BLaER1 (cell line): ENCODE data around the gene WDR7.

Experiments
- H3K27ac ChIP-seq: shearing (Covaris generic); formaldehyde crosslinking; 2 replicates; pipeline ENCODE4 v1.8.1; 2022
- H3K27me3 ChIP-seq: shearing (Covaris generic); formaldehyde crosslinking; 2 replicates; pipeline ENCODE4 v1.8.1; 2022
- H3K36me3 ChIP-seq: shearing (Covaris generic); formaldehyde crosslinking; 2 replicates; pipeline ENCODE4 v1.8.1; 2022
- H3K4me1 ChIP-seq: shearing (Covaris generic); formaldehyde crosslinking; 2 replicates; pipeline ENCODE4 v1.8.1; 2022
- H3K4me2 ChIP-seq: shearing (Covaris generic); formaldehyde crosslinking; 2 replicates; pipeline ENCODE4 v1.8.1; 2022
- H3K4me3 ChIP-seq: shearing (Covaris generic); formaldehyde crosslinking; 2 replicates; pipeline ENCODE4 v1.8.1; 2022
- H3K9ac ChIP-seq: shearing (Covaris generic); formaldehyde crosslinking; 2 replicates; pipeline ENCODE4 v1.8.1; 2022
- H3K9me3 ChIP-seq: shearing (Covaris generic); formaldehyde crosslinking; 2 replicates; pipeline ENCODE4 v1.8.1; 2022
- H4K20me1 ChIP-seq: shearing (Covaris generic); formaldehyde crosslinking; 2 replicates; pipeline ENCODE4 v1.8.1; 2022
- Cebpa-rat ChIP-seq: shearing (Covaris generic); IDR thresholded peaks from 2 replicates; pipeline ENCODE4 v1.8.1; 2022

WDR7 gene

GRCh38 chr18:56712761-56713160, 61.6 kb downstream of the WDR7 start:
- no peak overlapping the region for H3K9ac ChIP-seq
- no peak overlapping the region for H3K27ac ChIP-seq
- no peak overlapping the region for H3K4me2 ChIP-seq
- H3K4me3 ChIP-seq = no peak overlapping the region
- no peaks in the 10 kb centered on the region for H3K9me3 ChIP-seq
- H3K36me3 ChIP-seq = no peaks in the 10 kb centered on the region
- H4K20me1 ChIP-seq = no peaks in the 10 kb centered on the region
- TF ChIP-seq Cebpa-rat = no peak
- 0 out of 2 replicates have a peak, but pooled peaks cover 6% of the 10 kb centered on the region for H3K4me1 ChIP-seq
- no peaks in the 10 kb centered on the region for H3K27me3 ChIP-seq

DNA sequence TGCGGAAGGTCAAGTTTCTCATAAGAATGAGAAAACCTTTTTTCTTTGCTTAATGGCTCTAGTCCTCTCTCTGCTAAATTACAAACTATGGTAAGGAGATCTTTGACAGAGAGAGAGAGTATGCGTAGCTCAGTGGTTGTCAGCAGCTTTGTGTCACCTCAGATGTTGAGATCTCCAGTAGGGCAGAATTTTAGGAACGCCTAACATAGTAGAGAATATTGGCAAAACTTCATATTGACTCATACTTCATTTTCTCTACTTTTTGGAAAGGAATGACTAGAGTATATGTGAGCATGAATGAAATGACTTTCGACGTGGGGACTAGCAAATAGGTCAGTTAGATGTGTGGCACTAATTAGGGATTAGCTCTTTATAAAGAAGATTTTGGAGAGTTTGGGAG, 64.0 kb downstream of the WDR7 start:
- no peak overlapping the region for H3K9ac ChIP-seq
- no peak for TF ChIP-seq Cebpa-rat
- H3K27me3 ChIP-seq = no peaks in the 10 kb centered on the region
- H3K4me1 ChIP-seq = 0 out of 2 replicates have a peak, but pooled peaks cover 6% of the 10 kb centered on the region
- H3K9me3 ChIP-seq = no peaks in the 10 kb centered on the region
- no peak overlapping the region for H3K4me3 ChIP-seq
- no peaks in the 10 kb centered on the region for H3K36me3 ChIP-seq
- no peak overlapping the region for H3K4me2 ChIP-seq
- H3K27ac ChIP-seq = no peak overlapping the region
- H4K20me1 ChIP-seq = no peaks in the 10 kb centered on the region

GRCh38 chr18:56716692-56717146, 65.6 kb downstream of the WDR7 start:
- H4K20me1 ChIP-seq = no peaks in the 10 kb centered on the region
- no peaks in the 10 kb centered on the region for H3K9me3 ChIP-seq
- H3K4me1 ChIP-seq = 0 out of 2 replicates have a peak, but pooled peaks cover 6% of the 10 kb centered on the region
- H3K4me2 ChIP-seq = no peak overlapping the region
- no peak overlapping the region for H3K27ac ChIP-seq
- H3K27me3 ChIP-seq = no peaks in the 10 kb centered on the region
- no peaks in the 10 kb centered on the region for H3K36me3 ChIP-seq
- H3K9ac ChIP-seq = no peak overlapping the region
- no peak for TF ChIP-seq Cebpa-rat
- no peak overlapping the region for H3K4me3 ChIP-seq

DNA sequence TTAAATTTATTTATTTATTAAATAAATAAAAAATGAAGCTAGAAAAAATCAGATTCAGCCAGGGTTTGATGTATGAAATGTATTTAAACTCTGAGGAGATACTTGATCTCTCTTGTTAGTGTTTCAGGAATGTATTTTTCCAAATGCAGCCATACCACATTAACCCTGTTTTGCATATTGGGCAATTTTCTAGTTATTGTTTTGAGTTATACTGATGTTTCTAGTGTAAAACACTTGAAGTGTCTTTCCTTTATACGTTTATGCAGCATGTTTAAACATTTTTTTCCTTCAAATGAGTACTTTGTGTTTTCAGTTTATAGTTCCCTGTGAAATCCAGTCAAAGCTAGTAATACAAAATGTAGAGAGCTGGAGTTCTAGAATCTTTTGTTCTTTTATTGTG, 69.9 kb downstream of the WDR7 start:
- H3K4me1 ChIP-seq = 0 out of 2 replicates have a peak, but pooled peaks cover 6% of the 10 kb centered on the region
- no peak for TF ChIP-seq Cebpa-rat
- H3K27ac ChIP-seq = no peak overlapping the region
- H4K20me1 ChIP-seq = no peaks in the 10 kb centered on the region
- H3K9ac ChIP-seq = no peak overlapping the region
- peaks cover 7% of the 10 kb centered on the region for H3K9me3 ChIP-seq
- H3K4me2 ChIP-seq = no peak overlapping the region
- no peaks in the 10 kb centered on the region for H3K27me3 ChIP-seq
- no peaks in the 10 kb centered on the region for H3K36me3 ChIP-seq
- H3K4me3 ChIP-seq = no peak overlapping the region

DNA sequence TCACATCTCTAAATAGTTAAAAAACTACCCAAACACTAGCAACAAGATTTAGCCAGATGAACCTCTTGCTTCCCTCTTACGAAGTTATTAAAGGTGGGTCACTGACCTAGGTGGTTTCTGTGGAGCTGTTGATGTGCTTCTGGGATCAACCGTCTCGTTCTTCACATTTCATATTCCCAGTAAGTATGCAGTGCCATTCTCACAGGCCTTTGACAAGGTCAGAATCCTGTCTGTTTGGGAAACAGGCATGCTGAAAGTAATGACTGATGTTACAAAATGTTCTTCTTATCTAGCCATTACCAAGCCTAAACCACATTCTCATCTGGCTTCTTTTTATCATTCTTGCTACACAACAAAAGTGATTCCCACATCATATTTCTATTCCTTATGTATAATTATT, 70.3 kb downstream of the WDR7 start:
- Histone ChIP-seq H3K4me2 (no peak overlapping the region), H3K27me3 (no peaks in the 10 kb centered on the region), H3K9me3 (peaks cover 8% of the 10 kb centered on the region), H3K9ac (no peak overlapping the region), H3K4me3 (no peak overlapping the region), H3K27ac (no peak overlapping the region), H3K36me3 (no peaks in the 10 kb centered on the region), H3K4me1 (0 out of 2 replicates have a peak, but pooled peaks cover 5% of the 10 kb centered on the region), H4K20me1 (no peaks in the 10 kb centered on the region)
- no peak for TF ChIP-seq Cebpa-rat

DNA sequence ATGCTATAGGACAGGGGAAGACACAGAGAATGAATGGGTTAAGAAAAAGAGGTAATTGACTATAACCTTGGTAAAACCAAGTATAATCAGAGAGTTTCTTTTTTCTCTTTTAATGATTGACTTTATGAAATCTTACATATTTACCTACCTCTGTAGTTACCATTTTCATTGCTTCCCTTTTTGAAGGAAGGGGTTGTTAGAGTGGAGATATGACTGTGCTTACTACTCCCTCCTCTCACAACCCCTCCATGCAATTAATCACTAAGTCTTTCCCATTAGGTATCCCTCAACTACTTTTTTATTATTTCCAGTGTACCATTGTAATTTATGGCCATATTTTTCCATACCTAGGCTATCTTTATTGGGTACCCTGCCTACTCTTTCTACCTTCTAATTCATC, 71.4 kb downstream of the WDR7 start:
- TF ChIP-seq Cebpa-rat = no peak
- Histone ChIP-seq H3K9ac (no peak overlapping the region), H4K20me1 (no peaks in the 10 kb centered on the region), H3K36me3 (no peaks in the 10 kb centered on the region), H3K9me3 (peaks cover 8% of the 10 kb centered on the region), H3K4me1 (no peaks in the 10 kb centered on the region), H3K27me3 (no peaks in the 10 kb centered on the region), H3K4me2 (no peak overlapping the region), H3K4me3 (no peak overlapping the region), H3K27ac (no peak overlapping the region)

DNA sequence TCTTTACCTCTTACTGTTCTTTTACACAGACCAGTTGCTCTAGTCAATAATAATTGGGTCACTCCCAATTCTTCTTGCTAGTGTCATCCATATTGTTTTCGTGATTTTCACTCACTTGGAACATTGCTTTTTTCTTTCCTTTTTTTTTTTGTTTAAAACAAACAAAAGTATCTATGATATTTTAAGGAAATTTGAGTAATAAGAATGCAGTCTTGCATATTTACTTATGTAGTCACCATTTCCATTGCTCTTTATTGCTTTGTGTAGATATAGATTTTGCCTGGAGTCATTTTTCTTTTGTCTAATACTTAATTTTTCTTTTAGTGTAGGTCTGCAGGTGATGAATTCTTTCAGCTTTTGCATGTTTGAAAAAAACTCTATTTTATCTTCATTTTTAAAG, 71.9 kb downstream of the WDR7 start:
- no peaks in the 10 kb centered on the region for H3K4me1 ChIP-seq
- no peak overlapping the region for H3K9ac ChIP-seq
- H4K20me1 ChIP-seq = no peaks in the 10 kb centered on the region
- H3K27me3 ChIP-seq = no peaks in the 10 kb centered on the region
- no peak overlapping the region for H3K4me2 ChIP-seq
- H3K4me3 ChIP-seq = no peak overlapping the region
- TF ChIP-seq Cebpa-rat = no peak
- no peaks in the 10 kb centered on the region for H3K36me3 ChIP-seq
- H3K9me3 ChIP-seq = peaks cover 8% of the 10 kb centered on the region
- no peak overlapping the region for H3K27ac ChIP-seq

DNA sequence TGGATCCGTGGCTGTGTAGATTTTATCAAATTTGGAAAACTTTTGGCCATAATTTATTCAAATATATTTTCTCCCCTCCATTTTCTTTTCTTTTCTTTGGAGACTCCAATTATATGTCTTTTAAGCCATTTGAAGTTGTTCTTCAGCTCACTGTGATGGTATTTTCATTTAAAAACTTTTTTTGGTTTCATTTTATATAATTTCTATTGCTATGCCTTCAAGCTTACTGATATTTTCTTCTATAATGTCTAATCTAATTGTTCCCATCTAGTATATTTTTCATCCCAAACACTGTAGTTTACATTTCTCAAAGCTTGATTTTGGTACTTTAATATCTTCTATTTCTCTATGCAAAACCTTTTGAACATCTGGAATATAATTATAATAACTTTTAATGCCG, 72.5 kb downstream of the WDR7 start:
- Histone ChIP-seq H3K36me3 (no peaks in the 10 kb centered on the region; the same call in 1 of the 2 replicates), H3K27ac (no peak overlapping the region), H3K4me2 (no peak overlapping the region), H3K4me1 (no peaks in the 10 kb centered on the region), H3K4me3 (no peak overlapping the region), H3K9ac (no peak overlapping the region), H3K9me3 (peaks cover 8% of the 10 kb centered on the region), H4K20me1 (no peaks in the 10 kb centered on the region), H3K27me3 (no peaks in the 10 kb centered on the region)
- no peak for TF ChIP-seq Cebpa-rat

- H3K4me3 ChIP-seq = no peak overlapping the region
- H3K27ac ChIP-seq = no peak overlapping the region
- H3K36me3 ChIP-seq = peaks cover 3% of the 10 kb centered on the region; the same call in 1 of the 2 replicates
- H3K4me1 ChIP-seq = no peaks in the 10 kb centered on the region
- TF ChIP-seq Cebpa-rat = no peak
- no peak overlapping the region for H3K9ac ChIP-seq
- H4K20me1 ChIP-seq = no peaks in the 10 kb centered on the region
- H3K4me2 ChIP-seq = no peak overlapping the region
- peaks cover 8% of the 10 kb centered on the region for H3K9me3 ChIP-seq
- H3K27me3 ChIP-seq = no peaks in the 10 kb centered on the region
Measured at GRCh38 chr18:56726906-56727305, 75.7 kb downstream of the WDR7 start.

GRCh38 chr18:56727399-56727798, 76.2 kb downstream of the WDR7 start:
- Histone ChIP-seq H3K9me3 (peaks cover 8% of the 10 kb centered on the region), H3K9ac (no peak overlapping the region), H3K4me1 (no peaks in the 10 kb centered on the region), H3K36me3 (peaks cover 3% of the 10 kb centered on the region; the same call in 1 of the 2 replicates), H3K4me3 (no peak overlapping the region), H3K27me3 (no peaks in the 10 kb centered on the region), H4K20me1 (no peaks in the 10 kb centered on the region), H3K27ac (no peak overlapping the region), H3K4me2 (no peak overlapping the region)
- TF ChIP-seq Cebpa-rat = no peak

GRCh38 chr18:56728741-56729140, 77.6 kb downstream of the WDR7 start:
- Histone ChIP-seq H4K20me1 (no peaks in the 10 kb centered on the region), H3K4me2 (no peak overlapping the region), H3K4me3 (no peak overlapping the region), H3K27ac (no peak overlapping the region), H3K4me1 (no peaks in the 10 kb centered on the region), H3K36me3 (peaks cover 3% of the 10 kb centered on the region; the same call in 1 of the 2 replicates), H3K27me3 (no peaks in the 10 kb centered on the region), H3K9ac (no peak overlapping the region), H3K9me3 (peaks cover 8% of the 10 kb centered on the region)
- TF ChIP-seq Cebpa-rat = no peak
